ENCODE results near the gene ATP1A2. TPM values are rescaled to one million over a fixed set of nuclear protein-coding genes. Genes with fewer than 3 reads are reported as not detected.

The ATP1A2 gene
- total RNA-seq, 1 donor from 2014 or later = 14.5 TPM

GRCh38 chr1:160192234-160192633, 76.7 kb downstream of the ATP1A2 start:
- no peaks in the 10 kb centered on the region for H3K9me3 Mint-ChIP-seq
- no peaks in the 10 kb centered on the region for H3K36me3 Mint-ChIP-seq
- peaks cover 2% of the 10 kb centered on the region for H3K27me3 Mint-ChIP-seq
- peaks cover 10% of the 10 kb centered on the region for H3K4me1 Mint-ChIP-seq (ENCODE audit: unreplicated experiment)
- H3K4me3 Mint-ChIP-seq = no peak overlapping the region
- no peak for DNase-seq (ENCODE audit: extremely low spot score, unreplicated experiment)
- no peak for TF ChIP-seq CTCF (conservative IDR thresholded peaks at IDR 0.05)
- no peak overlapping the region for H3K27ac Mint-ChIP-seq

Other genes with a start within 250 kb of the ATP1A2 start
- 1.0 and 2.8 TPM in 2 replicates for gene CFAP45, start 215.6 kb upstream of the ATP1A2 start, total RNA-seq (ENCODE audit: low replicate concordance)
- gene TAGLN2, start 190.3 kb upstream of the ATP1A2 start, total RNA-seq (ENCODE audit: low replicate concordance) = 138 and 208 TPM in 2 replicates
- 36.4 and 44.3 TPM in 2 replicates for gene IGSF9, start 170.1 kb upstream of the ATP1A2 start, total RNA-seq (ENCODE audit: low replicate concordance)
- not detected in 2 replicates for gene SLAMF9, start 161.5 kb upstream of the ATP1A2 start, total RNA-seq (ENCODE audit: low replicate concordance)
- gene PIGM, start 83.8 kb upstream of the ATP1A2 start, total RNA-seq (ENCODE audit: low replicate concordance) = 9.4 and 12.0 TPM in 2 replicates
- not detected in 2 replicates for gene KCNJ10, start 45.6 kb upstream of the ATP1A2 start, total RNA-seq (ENCODE audit: low replicate concordance)
- gene KCNJ9, start 34.2 kb upstream of the ATP1A2 start, total RNA-seq (ENCODE audit: low replicate concordance) = not detected in 2 replicates
- 27.7 and 33.2 TPM in 2 replicates for gene IGSF8, start 17.1 kb upstream of the ATP1A2 start, total RNA-seq (ENCODE audit: low replicate concordance)
- 0.27 and 1.3 TPM in 2 replicates for gene ATP1A4, start 35.8 kb downstream of the ATP1A2 start, total RNA-seq (ENCODE audit: low replicate concordance)
- 0.46 and 1.4 TPM in 2 replicates for gene CASQ1, start 74.8 kb downstream of the ATP1A2 start, total RNA-seq (ENCODE audit: low replicate concordance)
- gene PEA15, start 89.6 kb downstream of the ATP1A2 start, total RNA-seq (ENCODE audit: low replicate concordance) = 67.7 and 72.8 TPM in 2 replicates
- gene DCAF8, start 146.8 kb downstream of the ATP1A2 start, total RNA-seq (ENCODE audit: low replicate concordance) = 127 and 154 TPM in 2 replicates
- gene PEX19, start 169.4 kb downstream of the ATP1A2 start, total RNA-seq (ENCODE audit: low replicate concordance) = 50.4 and 66.9 TPM in 2 replicates
- 174 and 226 TPM in 2 replicates for gene COPA, start 227.5 kb downstream of the ATP1A2 start, total RNA-seq (ENCODE audit: low replicate concordance)
- gene NCSTN, start 227.6 kb downstream of the ATP1A2 start, total RNA-seq (ENCODE audit: low replicate concordance) = 103 and 104 TPM in 2 replicates

Data from type B pancreatic cell (in vitro differentiated cells).